GM21619 (cell line): ENCODE measurements around the gene NAPA.

ENCODE experiments used
- ATAC-seq: cut with Tn5 transposase; IDR thresholded peaks from one replicate; pipeline ENCODE4 v1.9.1; 2021; ENCODE audit not compliant: unreplicated experiment

The NAPA gene

DNA sequence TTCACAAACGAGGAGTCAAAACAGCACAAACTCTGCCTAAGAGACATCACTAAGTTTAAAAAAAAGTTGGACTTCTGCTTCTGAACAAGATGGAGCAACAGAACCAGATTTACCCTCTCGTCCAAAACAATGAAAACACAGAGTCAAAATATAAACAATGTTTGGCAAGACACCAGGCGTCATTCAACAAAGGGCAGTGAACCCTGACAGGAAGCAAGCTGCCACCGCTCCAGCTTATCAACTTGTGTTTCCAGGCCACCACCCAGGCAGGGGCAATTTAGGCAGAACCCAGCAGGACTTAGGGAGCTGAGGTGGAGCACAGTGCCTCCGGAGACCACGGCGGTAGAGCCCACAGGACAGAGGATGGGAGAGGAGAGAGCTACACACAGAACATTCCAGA is 8.6 kb upstream of the NAPA start:
- ATAC-seq: no peak

DNA sequence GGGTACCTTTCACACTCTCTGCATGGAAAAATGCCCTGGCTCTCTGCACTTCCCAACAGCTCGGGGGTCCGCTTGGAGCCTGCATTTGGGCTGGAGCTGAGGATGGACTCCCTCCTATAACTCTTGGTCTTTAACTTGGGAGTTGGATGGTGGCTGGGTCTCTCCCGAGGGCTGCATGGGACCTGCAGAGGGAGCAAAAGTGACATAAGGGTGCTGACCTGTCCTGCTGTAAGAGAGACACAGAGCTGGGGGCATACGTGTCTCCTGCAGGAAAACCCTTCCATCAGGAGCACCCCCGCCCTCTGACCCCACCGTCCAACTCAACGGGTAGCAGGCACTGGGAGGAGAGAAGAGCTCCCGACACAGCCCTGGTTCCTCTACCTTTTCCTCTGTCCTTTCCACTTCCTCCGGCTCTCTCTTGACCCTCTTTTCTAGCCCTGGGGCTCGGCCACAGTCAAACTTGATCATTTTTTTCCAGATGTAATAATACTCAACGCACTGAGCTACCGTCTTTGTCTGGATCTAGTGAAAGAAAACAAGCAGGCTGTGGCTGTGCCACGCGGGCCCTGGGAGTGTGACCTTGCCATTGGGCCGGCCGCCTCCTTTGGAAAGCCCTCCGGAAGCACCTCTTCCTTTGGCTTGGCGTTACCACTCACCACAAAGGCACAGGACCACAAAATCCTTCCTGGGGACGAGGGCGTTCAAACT is 6.8 kb upstream of the NAPA start:
- no peak for ATAC-seq

DNA sequence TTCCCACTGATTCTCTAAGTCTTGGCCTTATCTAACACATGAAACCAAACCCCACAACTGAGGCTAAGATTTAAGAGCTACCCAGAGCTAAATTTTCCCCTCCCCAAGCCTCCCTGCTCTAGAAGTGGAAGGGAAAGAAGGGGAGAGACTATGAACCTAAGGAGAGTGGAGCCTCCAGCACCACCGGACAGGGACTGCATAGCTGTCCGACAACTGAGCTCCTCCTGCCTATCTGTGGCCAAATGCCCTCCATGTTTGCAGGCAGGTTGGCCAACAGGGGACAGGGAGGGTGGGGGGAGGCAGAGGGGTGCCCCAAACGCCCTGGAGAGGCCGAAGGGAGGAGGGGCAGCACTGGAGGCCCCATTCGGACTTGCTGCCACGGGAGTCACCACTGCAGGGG is 6.0 kb upstream of the NAPA start:
- no peak for ATAC-seq

DNA sequence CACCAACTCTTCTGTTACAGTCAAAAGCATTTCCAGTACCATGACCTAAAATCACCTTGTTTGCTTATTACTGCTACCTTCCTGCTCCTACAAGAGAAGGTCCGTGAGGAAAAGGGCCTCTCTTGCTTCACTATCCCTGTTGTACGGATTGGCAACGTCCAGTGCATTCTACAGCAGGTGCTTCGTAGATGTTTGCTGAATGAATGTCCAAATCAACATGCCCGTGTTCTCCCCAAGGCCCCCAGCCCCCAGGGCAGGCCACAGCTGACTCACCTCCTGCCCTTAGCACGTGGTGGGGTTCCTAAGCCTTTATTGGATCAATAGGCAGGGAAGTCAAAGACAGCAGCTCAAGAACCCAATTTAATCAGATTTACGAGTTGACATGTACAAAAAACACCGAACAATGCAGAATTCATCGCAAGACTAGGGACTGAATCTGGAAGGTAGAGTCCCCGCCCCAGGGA is 5.5 kb upstream of the NAPA start:
- ATAC-seq: no peak

DNA sequence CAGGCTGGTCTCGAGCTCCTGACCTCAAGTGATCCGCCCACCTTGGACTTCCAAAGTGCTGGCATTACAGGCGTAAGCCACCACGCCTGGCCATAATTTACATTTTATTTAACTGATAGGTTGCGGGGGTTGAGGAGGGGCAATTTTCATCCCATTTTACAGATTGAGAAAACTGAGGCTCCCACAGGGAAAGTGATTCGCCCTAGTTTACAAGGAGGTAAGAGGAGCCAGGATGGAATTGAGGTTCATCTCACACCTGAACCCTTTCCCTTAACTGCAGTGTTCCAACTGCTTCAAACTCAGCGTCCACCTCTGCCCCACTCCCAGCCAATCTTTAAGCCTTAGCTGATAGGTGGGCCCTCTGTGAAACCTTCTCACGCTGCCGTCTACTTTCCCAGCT is 4.0 kb upstream of the NAPA start:
- ATAC-seq: no peak

DNA sequence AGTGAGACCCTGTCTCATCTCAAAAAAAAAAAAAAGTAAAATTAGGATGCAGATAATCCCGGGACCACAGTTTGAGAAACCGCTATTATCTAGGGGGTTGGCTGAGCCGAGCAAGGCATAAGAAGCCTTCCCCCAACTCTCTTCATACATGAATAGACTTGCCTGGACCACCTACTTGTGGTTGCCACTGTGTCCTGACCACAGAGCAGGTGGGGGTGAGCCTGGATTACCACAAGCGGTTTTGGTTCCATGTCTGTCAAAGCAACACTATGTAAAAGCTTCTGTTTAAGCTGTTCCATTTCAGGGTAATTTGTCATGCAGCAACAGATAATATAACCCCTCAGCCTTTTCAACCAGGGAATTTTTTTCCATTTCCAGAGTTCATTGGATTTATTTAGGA is 3.3 kb upstream of the NAPA start:
- ATAC-seq: no peak

DNA sequence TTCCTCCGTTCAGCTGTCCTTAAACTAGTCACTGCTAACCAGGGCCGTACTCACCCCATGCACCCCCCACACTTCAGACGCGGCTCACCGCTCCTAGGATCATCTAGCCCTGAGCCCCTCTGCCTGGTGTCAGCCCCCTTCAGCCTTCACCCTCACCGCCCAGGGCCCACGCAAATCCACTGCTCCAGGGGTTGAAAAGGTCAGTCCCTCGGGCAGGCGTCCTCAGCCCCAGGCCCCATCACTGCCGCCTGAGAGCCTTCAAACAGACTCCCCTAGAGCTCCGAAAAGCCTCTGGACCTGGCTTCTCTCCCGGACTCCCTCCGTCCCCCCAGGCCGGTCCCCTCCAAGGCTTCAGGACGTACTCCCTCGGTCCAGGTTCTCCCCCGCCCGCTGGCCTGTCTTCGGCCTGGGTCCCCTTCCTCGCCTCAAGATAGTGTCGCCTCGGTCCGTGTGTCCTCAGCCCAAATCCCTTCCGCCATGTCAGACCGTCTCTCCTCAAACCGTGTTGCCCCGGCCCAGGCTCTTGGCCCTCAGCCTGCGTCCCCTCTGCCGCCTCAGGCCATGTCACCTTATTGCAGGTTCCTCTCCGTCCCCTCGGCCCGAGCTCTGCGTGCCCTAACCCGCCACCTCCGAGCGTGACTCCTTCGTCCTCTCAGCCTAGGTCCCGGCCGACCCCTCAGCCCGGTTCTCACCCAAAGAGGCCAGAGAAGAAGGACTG is 553 bp downstream of the NAPA start:
- peak; percentile 2 for ATAC-seq

DNA sequence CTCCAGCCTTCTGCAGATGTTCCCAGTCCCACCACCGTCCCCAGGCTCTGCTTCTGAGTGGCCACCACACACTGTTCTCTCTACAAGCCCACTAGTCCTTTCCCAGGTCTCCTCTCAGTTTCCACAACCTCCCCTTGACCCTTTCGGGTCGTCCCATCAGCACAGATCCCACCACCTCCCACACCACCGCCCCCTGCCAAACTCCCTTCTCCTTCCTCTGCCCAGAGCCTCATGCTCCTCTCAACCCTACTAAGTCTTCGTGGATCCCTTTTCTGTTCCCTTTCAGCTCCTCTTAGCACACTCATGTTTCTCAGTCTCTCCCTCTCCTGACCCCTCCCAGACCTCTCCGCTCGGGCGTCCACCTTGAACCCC is 1.9 kb downstream of the NAPA start:
- no peak for ATAC-seq

DNA sequence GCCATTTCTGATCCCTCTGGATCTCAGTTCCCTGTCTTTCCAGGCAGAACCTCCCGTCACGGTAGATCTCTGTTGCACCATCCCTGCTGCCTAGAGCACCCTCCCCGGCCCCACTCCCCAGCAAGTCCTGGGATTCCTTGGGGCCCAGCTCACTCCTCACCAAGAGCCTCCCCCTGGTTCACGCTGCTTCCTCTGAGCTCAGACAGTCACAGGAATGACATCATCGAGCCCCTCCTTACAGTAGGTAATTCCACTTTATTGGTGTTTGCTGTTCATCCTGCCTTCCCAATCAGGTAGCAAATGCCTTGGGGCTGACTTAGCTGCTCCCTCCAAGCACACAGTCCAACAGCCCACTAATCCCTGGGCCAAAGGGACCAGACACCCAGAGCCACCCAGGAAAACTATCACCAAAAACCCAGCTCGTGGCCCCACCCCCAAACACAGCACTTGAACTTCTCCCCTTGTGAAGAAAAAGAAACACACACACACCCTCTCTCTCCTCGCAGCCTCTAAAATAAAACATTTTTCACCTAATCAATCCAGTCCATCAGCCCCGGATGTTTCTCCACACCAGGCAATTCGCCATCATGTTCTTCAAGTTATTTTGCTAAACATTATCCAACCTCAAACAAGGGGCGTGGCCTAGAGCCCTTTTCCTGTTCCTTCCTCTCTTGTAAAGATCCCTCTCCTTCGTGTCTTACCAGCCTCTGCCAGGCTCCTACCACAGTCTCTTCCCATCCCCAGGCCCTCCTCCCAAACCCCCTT is 2.5 kb downstream of the NAPA start:
- no peak for ATAC-seq

DNA sequence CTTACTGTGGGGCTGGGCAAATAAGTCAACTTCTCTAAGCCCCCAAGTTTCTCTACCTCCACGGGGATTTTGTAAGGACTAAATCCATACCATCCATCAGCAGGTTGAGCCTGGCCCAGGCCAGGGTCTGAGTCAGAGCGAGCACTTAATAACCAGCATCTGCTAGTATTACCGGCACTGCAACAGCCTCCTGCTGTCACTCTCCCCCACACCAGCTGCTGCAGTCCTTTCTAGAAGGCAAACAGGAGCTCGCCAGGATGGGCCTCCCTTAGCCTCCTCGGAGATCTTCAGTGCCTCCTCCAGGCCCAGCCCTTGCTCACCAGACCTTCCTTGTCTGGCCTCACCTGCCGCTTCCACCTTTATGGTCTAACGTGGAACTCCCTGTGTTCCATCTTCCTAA is 3.2 kb downstream of the NAPA start:
- no peak for ATAC-seq

DNA sequence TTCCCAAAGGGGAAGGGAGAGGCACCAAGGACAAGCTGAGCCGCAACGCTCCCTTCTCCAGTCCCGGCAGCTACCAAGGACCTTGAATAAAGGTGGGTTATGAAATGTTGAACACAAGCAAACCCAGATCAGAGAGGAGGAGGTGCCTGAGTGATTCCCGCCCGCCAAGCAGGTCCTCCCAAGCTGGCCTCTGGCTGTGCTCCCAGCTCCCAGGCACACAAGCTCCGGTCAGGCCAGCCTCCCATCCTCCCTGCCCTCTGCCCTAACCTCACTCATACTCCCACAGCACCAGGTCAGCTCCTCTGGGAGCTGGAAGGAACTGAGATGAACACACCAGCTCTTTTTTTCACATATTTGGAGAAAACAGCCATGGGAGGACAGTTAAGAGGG is 3.7 kb downstream of the NAPA start:
- no peak for ATAC-seq

DNA sequence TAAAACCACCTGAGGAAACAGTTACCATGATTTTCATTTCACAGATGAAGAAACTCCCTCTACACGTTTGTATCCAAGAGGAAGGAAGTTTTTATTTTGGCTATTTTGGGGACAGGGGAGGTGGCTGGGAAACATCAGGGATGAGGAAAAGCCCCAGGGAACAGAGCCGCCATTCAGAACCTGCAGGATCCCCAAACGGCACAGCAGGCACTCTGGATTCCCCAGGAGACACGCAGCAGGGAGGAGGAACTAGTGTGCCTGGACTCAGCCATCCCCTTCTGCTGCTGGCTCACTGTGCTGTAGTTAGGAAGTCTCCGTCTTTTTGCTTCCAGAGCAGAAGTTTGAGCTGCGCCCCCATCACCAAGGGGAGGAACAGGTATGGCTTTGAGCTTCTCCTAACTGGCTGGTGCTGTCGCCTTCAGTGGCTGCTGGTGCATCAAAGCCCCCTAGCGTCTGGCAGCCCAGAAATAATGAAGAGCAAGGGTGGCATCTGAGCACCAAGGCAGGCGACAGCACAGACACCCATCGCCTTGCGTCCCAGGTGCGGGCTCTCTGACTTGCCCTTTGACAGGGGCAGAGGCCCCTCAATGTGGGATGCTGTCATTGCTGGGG is 4.2 kb downstream of the NAPA start:
- no peak for ATAC-seq

DNA sequence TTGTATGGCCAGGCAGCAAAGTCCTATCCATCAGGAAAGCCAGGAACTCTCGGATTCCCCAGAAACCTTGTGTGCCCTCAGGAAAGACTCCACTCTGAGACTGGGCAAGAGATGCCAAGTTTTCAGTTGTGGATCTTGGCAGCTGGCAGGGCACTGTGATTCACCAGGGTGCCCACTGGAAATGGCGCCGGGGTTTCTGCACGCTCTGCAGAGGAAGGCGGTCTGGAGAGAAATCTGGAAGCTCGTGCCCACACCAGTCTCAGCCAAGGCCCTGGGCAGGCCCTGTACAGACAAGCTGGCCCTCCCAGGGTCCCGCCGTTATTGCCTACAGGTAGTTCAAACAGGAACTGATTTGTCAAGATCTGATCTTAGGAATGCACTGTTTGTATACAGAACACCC is 4.9 kb downstream of the NAPA start:
- ATAC-seq: no peak

DNA sequence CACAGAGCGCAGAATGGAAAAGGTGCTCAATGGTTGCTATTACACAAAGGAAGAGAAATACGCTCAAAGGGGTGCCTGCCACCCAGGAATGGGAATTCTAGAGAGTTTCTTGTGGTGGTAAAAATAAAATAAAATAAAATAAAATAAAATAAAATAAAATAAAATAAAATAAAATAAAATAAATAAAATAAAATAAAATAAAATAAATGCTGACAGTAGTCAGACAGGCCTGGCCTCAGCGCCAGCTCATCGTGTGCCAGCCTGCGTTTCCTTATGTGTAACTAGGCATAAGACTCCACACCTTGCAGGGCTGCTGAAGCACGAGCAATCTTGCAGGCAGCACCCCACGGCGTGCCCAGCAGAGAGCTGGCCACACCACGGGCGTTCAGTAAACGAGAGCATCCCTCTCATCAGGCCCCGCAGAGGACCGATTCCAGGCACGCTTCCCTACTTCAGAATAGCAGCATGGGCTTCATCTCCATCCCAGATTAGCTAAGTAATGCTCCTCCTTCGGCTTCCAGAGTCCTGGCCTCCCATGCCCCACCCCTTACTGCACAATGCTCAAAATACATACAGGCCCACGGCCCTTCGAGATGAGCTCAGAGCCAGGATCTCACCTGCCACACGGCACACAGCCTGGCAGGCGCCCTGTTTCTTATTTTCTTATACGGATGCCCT is 5.6 kb downstream of the NAPA start:
- no peak for ATAC-seq

DNA sequence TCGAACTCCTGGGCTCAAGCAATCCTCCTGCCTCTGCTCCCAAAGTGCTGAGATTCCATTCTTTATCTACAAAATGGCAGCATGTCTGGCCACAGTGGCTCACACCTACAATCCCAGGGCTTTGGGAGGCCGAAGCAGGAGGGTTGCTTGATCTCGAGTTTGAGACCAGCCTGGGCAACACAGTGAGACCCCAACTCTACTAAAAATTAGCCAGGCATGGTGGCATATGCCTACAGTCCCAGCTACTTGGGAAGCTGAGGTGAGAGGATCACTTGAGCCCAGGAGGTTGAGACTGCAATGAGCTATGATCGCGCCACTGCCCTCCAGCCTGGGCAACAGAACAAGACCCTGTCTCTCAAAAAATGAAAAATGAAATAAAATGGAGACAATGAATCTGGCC is 6.1 kb downstream of the NAPA start:
- no peak for ATAC-seq

DNA sequence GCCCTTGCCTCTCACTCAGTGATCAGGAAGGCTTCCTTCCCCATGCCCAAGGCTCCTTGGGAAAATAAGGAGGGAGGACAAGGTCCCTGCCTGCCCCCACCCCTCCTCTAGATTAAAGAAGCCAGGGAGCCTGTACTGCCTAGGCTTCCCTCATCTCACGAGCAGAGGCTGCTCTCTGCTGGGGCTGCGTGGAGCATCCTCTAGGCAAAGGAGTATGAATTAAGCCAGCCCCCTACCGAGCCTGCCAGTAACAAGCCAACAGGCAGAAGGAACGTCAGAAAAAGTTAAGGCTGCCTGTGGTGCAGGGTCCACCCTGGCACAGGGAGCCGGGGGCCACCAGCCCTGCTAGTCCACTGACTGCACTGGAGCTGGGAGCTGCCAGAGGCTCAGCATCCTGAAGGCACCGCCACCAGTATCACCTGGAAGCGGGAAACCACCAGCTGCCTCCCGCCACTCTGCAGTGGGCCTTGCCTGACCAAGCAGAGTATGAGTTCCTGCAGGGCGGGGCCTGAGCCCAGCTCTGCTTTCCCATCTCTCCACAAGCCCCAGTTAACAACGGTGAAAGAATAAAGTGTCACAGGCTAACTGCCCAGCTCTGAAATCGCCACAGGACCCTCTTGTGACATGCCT is 6.8 kb downstream of the NAPA start:
- ATAC-seq: no peak

DNA sequence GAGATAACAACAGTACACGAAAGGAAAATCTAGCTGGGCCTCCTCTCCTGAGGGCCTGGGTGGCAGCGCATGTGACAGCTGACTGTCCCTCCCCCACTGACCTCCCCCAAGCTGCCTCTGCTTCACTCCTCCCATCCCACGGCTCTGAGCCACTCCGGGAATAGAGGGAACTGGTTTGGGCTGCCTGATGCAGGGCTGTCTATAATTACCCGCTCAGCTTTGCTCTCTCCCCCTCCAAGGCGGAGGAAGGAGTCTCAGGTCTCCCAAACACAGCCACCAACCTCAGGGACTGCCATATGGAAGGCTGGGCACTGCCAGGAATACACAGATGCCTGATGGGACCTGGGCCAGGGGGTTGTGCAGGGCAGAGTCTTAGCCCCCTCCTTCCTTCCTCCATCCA is 7.9 kb downstream of the NAPA start:
- no peak for ATAC-seq

DNA sequence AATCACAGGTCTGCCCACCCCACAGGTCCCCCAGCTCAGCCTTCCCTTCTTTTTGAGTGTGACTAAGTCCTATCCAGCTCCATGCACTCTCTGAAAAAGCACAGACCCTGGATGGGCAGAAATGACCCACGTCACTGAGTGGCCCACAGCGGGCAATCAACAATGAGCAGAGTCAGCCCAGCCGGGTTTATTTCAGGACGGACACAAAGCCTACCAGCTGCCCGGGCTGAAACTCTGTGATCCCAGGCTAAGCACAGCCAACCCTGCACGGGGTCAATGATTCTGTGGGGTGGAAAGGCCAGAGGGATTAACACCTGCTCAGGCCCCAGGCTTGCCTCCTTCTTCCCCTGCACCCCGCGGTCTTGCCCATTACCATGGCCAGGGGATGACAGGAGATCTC is 8.4 kb downstream of the NAPA start:
- no peak for ATAC-seq

DNA sequence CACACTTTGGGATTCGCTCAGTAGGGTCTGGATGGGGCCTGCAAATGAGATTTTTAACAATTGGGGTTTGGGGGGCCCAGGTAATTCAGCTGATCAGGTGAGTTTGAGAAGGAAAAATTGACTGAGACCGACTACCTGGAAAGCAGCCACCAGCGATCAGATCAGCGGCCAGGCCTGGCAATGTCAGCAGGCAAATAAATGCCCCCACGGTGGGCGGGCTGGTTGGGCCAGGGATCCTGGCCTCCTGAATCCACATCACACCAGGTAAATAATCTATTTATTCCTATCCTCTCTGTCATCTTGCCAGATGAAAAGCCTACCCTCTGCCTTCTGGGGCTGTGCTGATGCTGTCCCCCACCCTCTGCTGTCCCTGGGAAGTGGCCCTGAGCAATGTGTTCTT is 9.4 kb downstream of the NAPA start:
- ATAC-seq: no peak

DNA sequence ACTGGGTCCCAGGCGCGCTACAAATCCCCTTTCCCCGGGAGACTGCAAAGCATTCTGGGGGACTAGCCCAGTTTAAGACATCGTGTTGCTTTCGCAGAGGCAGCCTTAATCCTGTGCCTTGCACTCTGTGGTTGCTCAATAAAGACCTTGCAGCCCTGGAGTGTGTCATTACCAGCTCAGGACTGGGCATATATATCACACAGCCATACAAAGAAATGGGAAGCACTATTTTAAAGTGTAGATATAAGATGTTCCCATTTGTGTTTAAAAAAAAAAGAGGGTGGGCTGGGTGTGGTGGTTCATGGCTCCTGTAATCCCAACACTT is 11.1 kb downstream of the NAPA start:
- ATAC-seq: no peak
